Neural progenitor cell (in vitro differentiated cells): ENCODE data around the gene MAGI3.

ENCODE experiments used
- CTCF ChIP-seq: fragments of 200-600 bp; sonication (generic); IDR thresholded peaks from 2 replicates; pipeline ENCODE4 v1.5.1; 2017; ENCODE audit warnings: antibody characterized with exemption, mild to moderate bottlenecking
- EZH2 ChIP-seq: fragments of 200-600 bp; sonication (generic); IDR thresholded peaks from 2 replicates; pipeline ENCODE4 v1.6.1; 2017; ENCODE audit warnings: antibody characterized with exemption, mild to moderate bottlenecking, moderate library complexity

- TF ChIP-seq CTCF: no peak
- no peak for TF ChIP-seq EZH2
Observed at GRCh38 chr1:113369699-113370098, 20.6 kb upstream of the MAGI3 start.
